Endodermal cell (in vitro differentiated cells): ENCODE data around the gene OR4B1. TPM values are rescaled to one million over a fixed set of nuclear protein-coding genes. Genes with fewer than 3 reads are reported as not detected.

ENCODE experiments used
- DNase-seq: peaks from one replicate; pipeline ENCODE4 v3.0.0-alpha.2; 2017
- H3K27ac ChIP-seq: 2 replicates; pipeline ENCODE4 v1.5.1; 2013; ENCODE audit warnings: mild to moderate bottlenecking, low read depth, low read length, moderate library complexity
- H3K27me3 ChIP-seq: 2 replicates; pipeline ENCODE4 v1.6.1; 2013; ENCODE audit warnings: mild to moderate bottlenecking, low read length, moderate library complexity; ENCODE audit not compliant: insufficient read depth, control insufficient read depth, poor library complexity, severe bottlenecking
- H3K36me3 ChIP-seq: 2 replicates; pipeline ENCODE4 v1.7.0; 2013; ENCODE audit warnings: mild to moderate bottlenecking, low read length, moderate library complexity; ENCODE audit not compliant: control insufficient read depth, insufficient read depth
- H3K4me1 ChIP-seq: one replicate; pipeline ENCODE4 v1.7.0; 2013; ENCODE audit warnings: low read length; ENCODE audit not compliant: control insufficient read depth, insufficient read depth
- H3K4me3 ChIP-seq: 2 replicates; pipeline ENCODE4 v1.5.1; 2013; ENCODE audit warnings: mild to moderate bottlenecking, low read length, moderate library complexity
- H3K9ac ChIP-seq: 2 replicates; pipeline ENCODE4 v1.6.1; 2013; ENCODE audit warnings: mild to moderate bottlenecking, low read length, moderate library complexity; ENCODE audit not compliant: poor library complexity, severe bottlenecking; ENCODE audit errors: extremely low read depth
- H3K9me3 ChIP-seq: 2 replicates; pipeline ENCODE4 v1.6.1; 2013; ENCODE audit warnings: mild to moderate bottlenecking, low read length, moderate library complexity; ENCODE audit not compliant: control insufficient read depth
- H3K27ac Mint-ChIP-seq: 2 replicates; pipeline ENCODE4 v1.8.0; 2020; ENCODE audit warnings: mixed read lengths
- H3K27me3 Mint-ChIP-seq: 2 replicates; pipeline ENCODE4 v1.8.0; 2021; ENCODE audit warnings: mild to moderate bottlenecking, mixed read lengths; ENCODE audit not compliant: insufficient read depth
- H3K36me3 Mint-ChIP-seq: 2 replicates; pipeline ENCODE4 v1.8.0; 2020; ENCODE audit warnings: low read depth, mixed read lengths
- H3K4me1 Mint-ChIP-seq: 2 replicates; pipeline ENCODE4 v1.8.0; 2020; ENCODE audit warnings: mixed read lengths
- H3K4me3 Mint-ChIP-seq: 2 replicates; pipeline ENCODE4 v1.8.0; 2020; ENCODE audit warnings: mild to moderate bottlenecking, moderate library complexity, mixed read lengths
- H3K9me3 Mint-ChIP-seq: 2 replicates; pipeline ENCODE4 v1.8.0; 2020; ENCODE audit warnings: mild to moderate bottlenecking, mixed read lengths
- WGBS, 2 experiments: methylation state at CpG; one replicate each; pipeline versions ENCODE4 v1.1.5 to v1.1.7; 2013; ENCODE audit warnings: missing lambda C conversion rate in 2 of 2, mixed read lengths in 1 of 2; ENCODE audit not compliant: insufficient coverage in 1 of 2, insufficient read length in 1 of 2; 5-methylcytosine and 5-hydroxymethylcytosine counted together
- total RNA-seq, 2 donors: library from RNA; stranded (reverse); fragmentation: NEBNext Ultra II Directional in 1 of 2; extraction: Animal tissue kit (Norgen Biotek cat#: 25700) in 1 of 2; gene quantifications; 2 replicates in 1 of 2; 3 replicates in 1 of 2; pipeline ENCODE4 v1.2.1, GENCODE V29; 2021
- TF ChIP-seq, protein P1 (sequence below): fragments of 200-600 bp; sonication (generic); conservative IDR thresholded peaks from 2 replicates; pipeline ENCODE4 v1.5.0; 2021; ENCODE audit warnings: antibody characterized with exemption, mild to moderate bottlenecking

OR4B1 gene
- total RNA-seq, 2 donors from 2014 or later: not detected

DNA sequence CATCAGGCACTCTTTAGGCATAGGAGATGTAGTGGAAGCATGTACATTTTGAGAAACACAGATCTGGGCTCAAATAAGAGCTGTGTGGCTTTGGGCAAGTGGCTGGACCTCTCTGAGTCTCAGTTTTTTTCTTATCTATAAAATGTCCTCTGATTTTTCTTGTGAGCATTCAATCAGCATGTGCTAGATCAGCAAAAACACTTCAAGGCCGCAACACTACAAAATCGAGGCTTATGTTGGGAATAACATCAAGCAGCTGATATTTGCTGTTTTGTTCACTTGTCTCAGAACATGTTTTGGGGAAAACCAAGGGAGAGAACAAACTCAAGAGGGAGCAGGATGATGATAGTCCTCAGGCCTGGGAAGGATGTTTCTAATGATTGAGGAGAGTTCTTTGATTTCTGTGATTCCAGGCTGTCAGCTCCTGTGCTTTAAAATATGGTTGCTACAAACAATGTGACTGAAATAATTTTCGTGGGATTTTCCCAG is 46.9 kb downstream of the OR4B1 start, which contains the start of gene OR4X1:
TSS of gene OR4X1 (plus strand) at position 439 of the 489 bp plus-strand sequence. CDS start at position 439, 0 bp downstream.
- Histone ChIP-seq H3K9me3 (peaks cover 53% of the 10 kb centered on the region), H3K9ac (no peak within 1 kb of the TSS), H3K4me3 (no peak within 1 kb of the TSS), H3K36me3 (no peaks in the 10 kb centered on the region), H3K4me1 (no peaks in the 10 kb centered on the region), H3K27ac (no peak within 1 kb of the TSS), H3K27me3 (no peaks in the 10 kb centered on the region)
- TF ChIP-seq, protein P1, sequence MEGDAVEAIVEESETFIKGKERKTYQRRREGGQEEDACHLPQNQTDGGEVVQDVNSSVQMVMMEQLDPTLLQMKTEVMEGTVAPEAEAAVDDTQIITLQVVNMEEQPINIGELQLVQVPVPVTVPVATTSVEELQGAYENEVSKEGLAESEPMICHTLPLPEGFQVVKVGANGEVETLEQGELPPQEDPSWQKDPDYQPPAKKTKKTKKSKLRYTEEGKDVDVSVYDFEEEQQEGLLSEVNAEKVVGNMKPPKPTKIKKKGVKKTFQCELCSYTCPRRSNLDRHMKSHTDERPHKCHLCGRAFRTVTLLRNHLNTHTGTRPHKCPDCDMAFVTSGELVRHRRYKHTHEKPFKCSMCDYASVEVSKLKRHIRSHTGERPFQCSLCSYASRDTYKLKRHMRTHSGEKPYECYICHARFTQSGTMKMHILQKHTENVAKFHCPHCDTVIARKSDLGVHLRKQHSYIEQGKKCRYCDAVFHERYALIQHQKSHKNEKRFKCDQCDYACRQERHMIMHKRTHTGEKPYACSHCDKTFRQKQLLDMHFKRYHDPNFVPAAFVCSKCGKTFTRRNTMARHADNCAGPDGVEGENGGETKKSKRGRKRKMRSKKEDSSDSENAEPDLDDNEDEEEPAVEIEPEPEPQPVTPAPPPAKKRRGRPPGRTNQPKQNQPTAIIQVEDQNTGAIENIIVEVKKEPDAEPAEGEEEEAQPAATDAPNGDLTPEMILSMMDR: no peak
- Mint-ChIP-seq H3K4me3 (no peak within 1 kb of the TSS), H3K27me3 (no peaks in the 10 kb centered on the region), H3K9me3 (peaks cover 31% of the 10 kb centered on the region), H3K36me3 (no peaks in the 10 kb centered on the region), H3K4me1 (no peaks in the 10 kb centered on the region), H3K27ac (no peak within 1 kb of the TSS)
- WGBS, 2 experiments: 28 to 30% methylated on average over 2 to 3 of the region's 3 CpGs
- DNase-seq: no peak

Other genes with a start within 250 kb of the OR4B1 start
- 10 to 100 TPM; 26.5 to 37.4 TPM for gene PTPRJ, start 236.3 kb upstream of the OR4B1 start, total RNA-seq
- not detected for gene OR4X2, start 28.3 kb downstream of the OR4B1 start, total RNA-seq
- gene OR4X1, start 47.1 kb downstream of the OR4B1 start, total RNA-seq: not detected
- gene OR4S1, start 89.4 kb downstream of the OR4B1 start, total RNA-seq: not detected
- not detected for gene OR4C3, start 108.1 kb downstream of the OR4B1 start, total RNA-seq
- not detected for gene OR4C5, start 149.7 kb downstream of the OR4B1 start, total RNA-seq